GM13976 (cell line): ENCODE results near the gene ALG2.
A peak's percentile ranks its signal among the peaks of the same experiment; 100 is the strongest.

Source experiments
- DNase-seq: peaks from one replicate; pipeline ENCODE4 v3.0.0; 2012; ENCODE audit warnings: low spot score
- CTCF ChIP-seq: IDR thresholded peaks from 2 replicates; pipeline ENCODE4 v1.5.1; 2012; ENCODE audit warnings: borderline replicate concordance, mild to moderate bottlenecking; ENCODE audit not compliant: insufficient read depth; ENCODE audit errors: extremely low read depth, missing control alignments, control extremely low read depth
- in situ Hi-C: fragments of 300-500 bp; cut with MboI; formaldehyde crosslinking; loops from one replicate; pipeline ENCODE4 v1.12.0; 2022; ENCODE audit warnings: low sequenced_read_pairs, mixed read lengths, inconsistent platforms; ENCODE audit not compliant: unreplicated experiment

ALG2 gene

GRCh38 chr9:99177576-99178366 lies 44.0 kb downstream of the ALG2 start:
- no peak for DNase-seq
- in situ Hi-C loops: loop anchor here (25.0 kb wide), 3 partner anchors 635 to 1135 kb away; partner anchors contain the start of gene NR4A3

GRCh38 chr9:99176527-99177013 lies 45.2 kb downstream of the ALG2 start:
- no peak for TF ChIP-seq CTCF
- DNase-seq: no peak
- in situ Hi-C loops: loop anchor here (25.0 kb wide), 3 partner anchors 636 to 1136 kb away; partner anchors contain the start of gene NR4A3

More at GRCh38 chr9:99177576-99178366, 44.0 kb downstream of the ALG2 start:
- no peak for TF ChIP-seq CTCF

GRCh38 chr9:99173570-99174504 lies 47.9 kb downstream of the ALG2 start:
- no peak for TF ChIP-seq CTCF
- DNase-seq: peak; percentile 42
- in situ Hi-C loops: no loop called here

GRCh38 chr9:99172124-99173091 lies 49.3 kb downstream of the ALG2 start:
- in situ Hi-C loops: no loop called here
- DNase-seq: no peak
- no peak for TF ChIP-seq CTCF

- TF ChIP-seq CTCF: no peak
- no peak for DNase-seq
- in situ Hi-C loops: no loop called here
These were observed 50.3 kb downstream of the ALG2 start for GRCh38 chr9:99171225-99172123.
